ENCODE results near the gene LRP3.
"Not testable (repeated sequence)": the region's sequence is repeated elsewhere in the genome, so short reads cannot be mapped to it uniquely, and the experiment has no call there.

The LRP3 gene, protein sequence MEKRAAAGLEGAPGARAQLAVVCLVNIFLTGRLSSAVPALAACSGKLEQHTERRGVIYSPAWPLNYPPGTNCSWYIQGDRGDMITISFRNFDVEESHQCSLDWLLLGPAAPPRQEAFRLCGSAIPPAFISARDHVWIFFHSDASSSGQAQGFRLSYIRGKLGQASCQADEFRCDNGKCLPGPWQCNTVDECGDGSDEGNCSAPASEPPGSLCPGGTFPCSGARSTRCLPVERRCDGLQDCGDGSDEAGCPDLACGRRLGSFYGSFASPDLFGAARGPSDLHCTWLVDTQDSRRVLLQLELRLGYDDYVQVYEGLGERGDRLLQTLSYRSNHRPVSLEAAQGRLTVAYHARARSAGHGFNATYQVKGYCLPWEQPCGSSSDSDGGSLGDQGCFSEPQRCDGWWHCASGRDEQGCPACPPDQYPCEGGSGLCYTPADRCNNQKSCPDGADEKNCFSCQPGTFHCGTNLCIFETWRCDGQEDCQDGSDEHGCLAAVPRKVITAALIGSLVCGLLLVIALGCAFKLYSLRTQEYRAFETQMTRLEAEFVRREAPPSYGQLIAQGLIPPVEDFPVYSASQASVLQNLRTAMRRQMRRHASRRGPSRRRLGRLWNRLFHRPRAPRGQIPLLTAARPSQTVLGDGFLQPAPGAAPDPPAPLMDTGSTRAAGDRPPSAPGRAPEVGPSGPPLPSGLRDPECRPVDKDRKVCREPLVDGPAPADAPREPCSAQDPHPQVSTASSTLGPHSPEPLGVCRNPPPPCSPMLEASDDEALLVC

DNA sequence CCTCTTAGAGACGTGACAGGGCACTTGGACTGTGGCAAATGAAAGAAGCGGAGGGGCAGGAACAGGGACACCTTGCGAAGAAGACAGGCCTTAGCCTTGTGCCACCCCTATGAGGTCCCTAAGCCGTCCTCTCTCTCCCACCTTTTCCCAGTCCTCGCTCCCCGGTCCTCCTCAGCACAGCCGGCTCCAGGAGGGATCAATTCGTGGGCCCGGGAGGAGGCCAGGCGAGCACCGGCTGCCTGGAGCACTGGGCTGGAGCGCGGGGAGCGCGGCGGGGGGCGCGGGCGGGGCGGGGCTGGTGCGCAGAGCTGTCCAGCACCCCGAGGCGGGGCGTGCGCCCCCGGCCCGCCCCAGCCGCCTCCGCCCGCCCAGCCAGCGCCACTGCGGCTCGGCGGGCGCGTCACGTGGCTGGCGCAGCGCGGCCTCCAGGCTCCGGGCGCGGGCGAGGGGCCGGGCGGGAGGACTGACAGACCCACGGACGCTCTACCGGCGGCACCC is at the start of gene LRP3:
LRP3 (plus strand) TSS at position 466 of the 498 bp plus-strand sequence. CDS start 456 bp downstream, outside the sequence.
- DNase-seq (ENCODE audit: low read depth, low spot score): no peak

DNA sequence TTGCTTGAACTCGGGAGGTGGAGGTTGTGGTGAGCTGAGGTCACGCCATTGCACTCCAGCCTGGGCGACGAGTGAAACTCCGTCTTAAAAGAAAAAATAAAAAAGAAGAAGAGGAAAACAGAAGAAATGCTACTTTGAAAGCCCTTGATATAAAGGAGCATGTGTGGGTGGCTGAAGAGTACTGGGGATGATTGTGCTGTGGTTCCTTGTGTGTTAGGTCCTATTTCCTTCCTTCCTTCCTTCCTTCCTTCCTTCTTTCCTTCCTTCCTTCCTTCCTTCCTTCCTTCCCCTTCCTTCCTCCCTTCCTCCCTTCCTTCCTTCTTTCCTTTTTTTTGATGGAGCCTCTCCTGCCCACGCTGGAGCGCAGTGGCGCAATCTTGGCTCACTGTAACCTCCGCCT is 47.9 kb upstream of the LRP3 start:
- DNase-seq (ENCODE audit: low read depth, low spot score): no peak

DNA sequence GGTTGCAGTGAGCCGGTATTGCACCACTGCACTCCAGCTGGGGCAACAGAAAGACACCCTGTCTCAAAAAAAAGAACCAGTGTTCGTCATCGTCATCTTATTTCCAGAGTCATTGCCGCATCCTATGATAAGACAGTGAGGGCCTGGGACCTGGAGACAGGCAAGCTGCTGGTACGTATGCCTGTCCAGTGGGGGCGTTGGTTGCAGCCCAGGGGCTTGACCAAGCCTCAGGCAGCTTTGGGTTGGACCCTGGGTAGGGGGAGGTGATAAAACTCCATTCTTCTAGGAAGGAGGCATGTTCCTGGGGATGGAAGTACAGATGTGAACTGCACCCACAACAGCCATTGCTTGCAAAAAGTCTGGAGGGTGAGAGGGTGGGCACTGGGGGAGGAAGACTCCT is 46.6 kb upstream of the LRP3 start:
- DNase-seq (ENCODE audit: low read depth, low spot score): no peak

DNA sequence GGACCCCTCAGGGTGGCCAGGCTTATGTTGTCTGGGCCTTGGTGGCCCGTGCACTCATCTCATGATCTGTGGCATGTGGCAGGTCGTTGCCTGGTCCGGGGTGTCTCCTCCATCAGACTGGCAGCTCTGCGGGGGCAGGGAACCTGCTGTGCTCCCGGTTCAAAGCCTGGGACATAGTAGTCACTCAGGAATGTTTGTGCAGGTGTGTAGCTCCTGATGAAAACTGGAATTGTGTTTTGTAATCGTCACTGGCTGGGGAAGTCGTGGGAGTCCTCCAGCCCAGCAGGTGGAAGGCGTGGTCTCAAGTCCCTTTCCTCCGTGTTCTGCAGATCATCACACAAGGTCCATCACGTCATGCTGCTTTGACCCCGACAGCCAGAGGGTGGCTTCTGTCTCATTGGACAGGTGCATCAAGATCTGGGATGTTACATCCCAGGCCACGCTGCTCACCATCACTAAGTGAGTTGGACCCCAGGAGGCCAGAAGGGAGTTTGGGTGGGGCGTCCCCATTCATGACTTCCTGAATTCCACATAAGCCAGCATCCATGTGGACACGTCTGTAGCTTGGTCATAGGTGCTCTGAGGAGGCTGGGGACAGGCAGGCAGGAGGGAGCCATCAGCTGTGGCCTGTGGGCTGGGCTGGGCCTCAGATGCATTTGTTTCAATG is 43.1 kb upstream of the LRP3 start:
- DNase-seq (ENCODE audit: low read depth, low spot score): no peak

DNA sequence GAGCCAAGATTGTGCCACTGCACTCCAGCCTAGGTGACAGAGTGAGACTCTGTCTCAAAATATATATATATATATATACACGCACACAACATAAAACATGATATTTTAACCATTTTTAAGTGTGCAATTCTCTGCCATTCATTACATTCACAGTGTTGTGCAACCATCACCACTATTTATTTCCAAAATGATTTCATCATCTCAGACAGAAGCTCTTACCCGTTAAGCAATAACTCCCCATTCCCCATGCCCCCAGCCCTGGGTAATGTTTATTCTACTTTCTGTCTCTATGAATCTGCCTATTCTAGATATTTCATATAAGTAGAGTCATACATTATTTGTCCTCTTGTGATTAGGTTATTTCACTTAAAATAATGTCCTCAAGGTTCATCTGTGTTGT is 42.0 kb upstream of the LRP3 start:
- DNase-seq (ENCODE audit: low read depth, low spot score): no peak

DNA sequence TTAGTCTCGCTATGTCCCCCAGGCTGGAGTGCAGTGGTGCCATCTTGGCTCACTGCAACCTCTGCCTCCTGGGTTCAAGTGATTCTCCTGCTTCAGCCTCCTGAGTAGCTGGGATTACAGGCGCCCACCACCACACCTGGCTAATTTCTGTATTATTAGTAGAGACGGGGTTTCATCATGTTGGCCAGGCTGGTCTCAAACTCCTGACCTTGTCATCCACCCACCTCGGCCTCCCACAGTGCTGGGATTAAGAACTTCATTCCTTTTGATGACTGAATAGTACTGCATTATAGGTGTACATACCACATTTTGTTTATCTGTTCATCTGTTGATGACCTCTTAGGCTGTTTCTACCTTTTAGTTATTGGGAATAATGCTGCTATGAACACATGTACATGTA is 41.5 kb upstream of the LRP3 start:
- not testable (repeated sequence) for DNase-seq (ENCODE audit: low read depth, low spot score)

DNA sequence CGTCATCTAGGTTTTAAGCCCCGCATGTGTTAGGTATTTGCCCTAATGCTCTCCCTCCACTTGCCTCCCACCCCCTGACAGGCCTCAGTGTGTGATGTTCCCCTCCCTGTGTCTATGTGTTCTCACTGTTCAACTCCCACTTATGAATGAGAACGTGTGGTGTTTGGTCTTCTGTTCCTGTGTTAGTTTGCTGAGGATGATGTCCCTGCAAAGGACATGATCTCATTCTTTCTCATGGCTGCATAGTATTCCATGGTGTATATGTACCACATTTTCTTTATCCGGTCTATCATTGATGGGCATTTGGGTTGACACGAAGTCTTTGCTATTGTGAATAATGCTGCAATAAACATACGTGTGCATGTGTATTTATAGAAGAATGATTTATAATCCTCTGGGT is 39.8 kb upstream of the LRP3 start:
- DNase-seq (ENCODE audit: low read depth, low spot score): not testable (repeated sequence)

DNA sequence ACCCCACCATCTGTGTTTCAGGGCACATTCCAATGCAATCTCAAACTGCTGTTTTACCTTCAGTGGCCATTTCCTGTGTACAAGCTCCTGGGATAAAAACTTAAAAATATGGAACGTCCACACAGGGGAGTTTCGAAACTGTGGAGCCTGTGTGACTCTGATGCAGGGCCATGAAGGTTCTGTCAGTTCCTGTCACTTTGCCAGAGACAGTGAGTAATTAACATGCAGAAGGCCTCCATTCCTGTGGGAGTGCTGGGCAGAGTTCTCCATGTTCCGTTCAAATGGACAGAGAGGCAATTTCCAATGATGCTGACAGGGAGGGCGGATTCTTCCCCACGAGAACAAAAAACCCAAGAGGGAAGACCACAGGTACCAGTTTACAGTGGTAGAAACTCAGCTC is 37.8 kb upstream of the LRP3 start:
- no peak for DNase-seq (ENCODE audit: low read depth, low spot score)

DNA sequence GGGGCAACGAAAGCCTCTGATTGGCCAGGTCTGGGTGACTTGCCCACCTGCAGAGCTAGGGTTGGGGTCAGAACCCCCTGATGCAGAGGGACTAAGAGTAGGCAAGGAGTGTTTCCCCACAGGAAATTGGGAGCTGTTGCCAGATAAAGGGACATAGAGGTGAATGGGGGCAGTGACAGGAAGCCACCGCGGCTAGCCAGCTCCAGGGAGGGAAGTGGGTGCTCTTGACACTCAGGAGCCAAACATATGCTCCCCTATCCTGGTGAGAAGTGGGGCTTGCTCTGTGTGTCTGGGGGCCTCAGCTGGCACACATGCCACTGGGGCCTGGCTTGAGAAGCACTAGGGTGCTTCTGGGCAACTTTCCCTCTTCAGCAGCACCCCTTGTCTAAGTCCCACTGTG is 36.2 kb upstream of the LRP3 start:
- no peak for DNase-seq (ENCODE audit: low read depth, low spot score)

DNA sequence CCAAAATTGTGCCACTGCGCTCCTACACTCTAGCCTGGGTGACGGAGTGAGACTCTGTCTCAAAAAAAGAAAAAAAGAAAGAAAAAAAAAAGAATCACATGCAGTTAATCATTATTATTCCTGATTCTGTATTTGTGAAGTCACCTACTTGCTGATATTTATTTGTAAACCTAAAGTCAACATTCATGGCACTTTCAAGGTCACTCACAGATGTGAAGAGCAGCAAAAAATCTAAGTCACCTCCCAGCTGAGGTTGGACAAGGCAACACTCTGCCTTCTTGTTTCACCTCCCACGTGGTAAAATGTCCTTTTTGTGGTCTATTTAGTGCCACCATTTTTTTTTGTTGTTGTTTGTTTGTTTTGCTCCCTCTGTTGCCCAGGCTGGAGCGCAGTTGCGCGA is 35.8 kb upstream of the LRP3 start:
- no peak for DNase-seq (ENCODE audit: low read depth, low spot score)

DNA sequence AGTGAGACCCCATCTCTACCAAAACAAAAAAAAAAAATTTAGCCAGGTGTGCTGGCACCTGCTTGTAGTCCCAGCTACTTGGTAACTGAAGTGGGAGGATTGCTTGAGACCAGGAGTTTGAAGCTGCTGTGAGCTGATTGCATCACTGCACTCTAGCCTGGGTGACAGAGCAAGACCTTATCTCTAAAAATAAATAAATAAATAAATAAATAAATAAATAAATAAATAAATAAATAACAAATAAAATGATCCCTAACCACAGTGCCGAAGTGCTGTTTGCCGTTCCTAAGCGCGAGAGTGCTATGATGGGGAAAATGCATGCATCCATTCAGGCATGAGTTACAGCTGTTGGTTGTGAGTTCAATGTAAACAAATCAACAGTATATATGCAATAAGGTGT is 35.0 kb upstream of the LRP3 start:
- no peak for DNase-seq (ENCODE audit: low read depth, low spot score)

DNA sequence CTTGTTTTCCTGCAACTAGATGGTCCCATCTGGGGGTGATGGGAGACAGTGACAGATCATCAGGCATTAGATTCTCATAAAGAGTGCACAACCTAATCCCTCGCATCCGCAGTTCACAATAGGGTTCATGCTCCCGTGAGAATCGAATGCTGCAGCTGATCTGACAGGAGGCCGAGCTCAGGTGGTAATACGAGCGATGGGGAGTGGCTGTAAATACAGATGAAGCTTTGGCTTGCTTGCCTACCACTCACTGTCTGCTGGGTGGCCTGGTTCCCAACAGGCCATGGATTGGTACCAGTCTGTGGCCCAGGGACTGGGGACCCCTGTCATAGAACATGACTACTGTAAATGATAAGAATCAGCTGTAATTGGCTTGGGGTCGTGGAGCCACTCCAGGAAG is 34.2 kb upstream of the LRP3 start:
- DNase-seq (ENCODE audit: low read depth, low spot score): no peak

DNA sequence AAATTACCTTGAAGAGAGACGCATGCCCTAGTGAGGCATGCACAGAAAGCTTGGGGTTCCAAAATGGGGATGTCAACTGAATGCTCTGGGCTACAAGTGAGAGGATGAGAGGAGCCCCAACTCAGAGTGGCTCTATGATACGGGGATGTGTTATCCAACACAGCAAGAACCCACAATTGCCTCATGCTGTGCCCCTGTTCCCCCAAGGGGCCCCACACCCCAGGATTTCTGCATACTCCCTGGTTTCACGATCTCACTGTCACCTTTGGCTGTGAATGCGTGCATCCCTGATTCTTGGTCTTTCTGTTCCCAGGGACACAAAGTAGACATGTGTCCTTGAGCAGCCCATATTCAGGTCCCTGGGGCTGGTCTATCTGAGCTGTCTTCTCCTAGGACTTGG is 32.9 kb upstream of the LRP3 start:
- no peak for DNase-seq (ENCODE audit: low read depth, low spot score)

DNA sequence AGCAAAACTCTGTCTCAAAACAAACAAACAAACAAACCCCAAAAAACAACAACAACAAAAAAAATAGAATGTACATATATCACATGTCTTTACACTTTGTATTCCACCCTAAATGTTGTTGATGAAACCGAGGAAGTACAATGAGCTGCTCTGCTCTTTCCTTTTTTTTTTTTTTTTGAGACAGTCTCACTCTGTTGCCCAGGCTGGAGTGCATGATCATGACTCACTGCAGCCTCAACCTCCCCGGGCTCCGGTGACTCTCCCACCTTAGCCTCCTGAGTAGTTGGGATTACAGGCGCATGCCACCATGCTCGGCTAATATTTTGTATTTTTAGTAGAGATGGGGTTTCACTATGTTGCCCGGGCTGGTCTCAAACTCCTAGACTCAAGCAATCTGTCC is 30.6 kb upstream of the LRP3 start:
- no peak for DNase-seq (ENCODE audit: low read depth, low spot score)

DNA sequence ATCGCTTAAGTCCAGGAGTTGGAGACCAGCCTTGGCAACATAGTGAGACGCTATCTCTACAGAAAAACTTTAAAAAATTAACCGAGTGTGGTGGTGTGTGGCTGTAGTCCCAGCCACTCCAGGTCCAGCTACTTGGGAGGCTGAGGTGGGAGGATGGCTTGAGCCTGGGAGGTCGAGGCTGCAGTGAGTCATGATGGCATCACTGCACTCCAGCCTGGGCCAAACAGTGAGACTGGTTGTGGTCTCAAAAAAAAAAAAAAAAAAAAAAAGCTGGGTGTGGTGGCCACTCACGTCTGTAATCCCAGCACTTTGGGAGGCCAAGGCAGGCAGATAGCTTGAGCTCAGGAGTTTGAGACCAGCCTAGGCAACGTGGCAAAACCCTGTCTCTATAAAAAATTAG is 28.1 kb upstream of the LRP3 start:
- DNase-seq (ENCODE audit: low read depth, low spot score): not testable (repeated sequence)

DNA sequence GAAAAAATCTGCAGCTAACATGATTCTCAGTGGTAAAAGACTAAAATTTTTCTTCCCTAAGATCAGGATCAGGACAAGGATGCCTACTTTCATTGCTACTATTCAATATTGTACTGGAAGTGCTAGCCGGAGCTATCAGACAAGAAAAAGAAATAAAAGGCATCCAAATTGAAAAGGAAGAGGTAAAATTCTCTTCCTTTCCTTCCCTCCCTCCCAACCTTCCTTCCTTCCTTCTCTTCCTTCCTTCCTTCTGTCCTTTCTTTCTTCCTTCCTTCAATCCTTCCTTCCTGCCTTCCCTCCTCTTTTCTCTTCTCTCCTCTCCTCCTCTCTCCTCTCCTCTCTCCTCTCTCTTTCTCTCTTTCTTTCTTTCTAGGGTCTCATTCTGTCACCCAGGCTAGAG is 26.7 kb upstream of the LRP3 start:
- DNase-seq (ENCODE audit: low read depth, low spot score): no peak

DNA sequence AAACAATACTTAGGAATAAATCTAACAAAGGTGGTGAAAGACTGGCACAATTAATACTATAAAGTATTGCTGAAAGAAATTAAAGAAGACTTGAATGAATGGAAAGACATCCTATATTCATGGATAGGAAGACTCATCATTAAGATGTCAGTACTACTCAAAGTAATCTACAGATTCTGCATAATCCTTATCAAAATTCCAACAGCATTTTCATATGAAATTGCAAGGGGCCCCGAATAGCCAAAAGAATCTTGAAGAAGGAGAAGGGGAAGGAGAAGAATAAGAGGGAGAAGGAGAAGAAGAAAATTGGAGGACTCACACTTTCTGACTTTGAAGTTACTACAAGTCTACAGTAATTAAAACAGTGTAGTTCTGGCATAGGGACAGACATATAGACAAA is 25.6 kb upstream of the LRP3 start:
- no peak for DNase-seq (ENCODE audit: low read depth, low spot score)

DNA sequence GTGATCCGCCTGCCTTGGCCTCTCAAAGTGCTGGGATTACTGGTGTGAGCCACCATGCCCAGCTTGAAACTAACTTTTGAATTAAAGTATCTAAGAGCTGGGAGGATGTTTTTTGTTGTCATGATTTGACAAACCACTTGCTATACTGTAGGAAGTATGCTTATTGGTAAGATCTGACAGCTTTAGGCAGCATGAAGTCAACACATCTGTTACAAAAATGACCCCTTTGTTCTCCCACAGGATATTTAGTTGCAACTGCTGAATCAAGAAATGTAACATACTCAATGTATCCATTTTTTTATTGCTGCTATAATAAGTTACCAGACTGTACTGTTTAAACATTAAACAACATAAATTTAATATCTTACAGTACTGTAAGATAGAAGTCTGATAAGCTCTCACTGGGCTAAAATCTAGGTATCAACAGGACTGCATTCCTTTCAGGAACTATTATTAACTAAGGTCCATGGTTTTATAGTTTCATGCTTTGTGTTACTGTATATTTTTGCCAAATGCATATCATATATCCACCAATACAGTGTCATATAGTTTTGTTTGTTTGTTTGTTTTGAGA is 22.8 kb upstream of the LRP3 start:
- DNase-seq (ENCODE audit: low read depth, low spot score): no peak

DNA sequence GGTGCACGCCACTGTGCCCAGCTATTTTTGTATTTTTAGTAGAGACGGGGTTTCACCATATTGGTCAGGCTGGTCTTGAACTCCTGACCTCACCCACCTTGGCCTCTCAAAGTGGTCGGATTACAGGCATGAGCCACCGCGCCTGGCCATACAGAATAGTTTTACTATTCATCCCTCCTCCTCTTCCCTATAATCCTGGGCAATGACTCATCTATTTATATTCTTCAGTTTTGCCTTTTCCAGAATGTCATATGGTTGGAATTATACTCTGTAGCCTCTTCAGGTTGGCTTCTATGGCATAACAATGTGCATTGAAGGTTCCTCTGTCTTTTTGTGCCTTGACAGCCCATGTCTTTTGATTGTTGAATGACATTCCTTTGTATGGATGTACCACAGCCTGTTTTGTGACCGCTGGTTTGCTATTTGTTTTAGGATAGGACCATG is 22.2 kb upstream of the LRP3 start:
- DNase-seq (ENCODE audit: low read depth, low spot score): no peak

DNA sequence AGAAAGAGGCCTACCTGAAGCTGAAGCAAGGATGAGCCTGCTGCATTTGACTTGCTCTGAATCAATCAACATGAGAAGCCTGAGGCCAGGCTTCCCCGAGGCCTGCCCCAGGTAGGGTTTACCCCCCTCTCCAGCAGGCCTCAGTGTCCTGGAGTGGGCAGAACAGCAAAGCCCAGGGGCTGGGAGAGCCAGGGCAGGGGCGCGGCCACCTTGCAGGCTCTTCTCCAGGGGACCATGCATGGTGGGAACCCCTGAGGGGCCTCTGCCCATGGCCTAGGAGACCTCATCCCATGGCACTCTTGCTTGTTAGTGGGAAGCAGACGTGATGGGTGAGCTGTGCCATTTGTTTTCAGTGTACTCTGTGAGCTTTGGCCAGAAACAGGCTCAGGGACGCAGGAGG is 19.9 kb upstream of the LRP3 start:
- no peak for DNase-seq (ENCODE audit: low read depth, low spot score)

DNA sequence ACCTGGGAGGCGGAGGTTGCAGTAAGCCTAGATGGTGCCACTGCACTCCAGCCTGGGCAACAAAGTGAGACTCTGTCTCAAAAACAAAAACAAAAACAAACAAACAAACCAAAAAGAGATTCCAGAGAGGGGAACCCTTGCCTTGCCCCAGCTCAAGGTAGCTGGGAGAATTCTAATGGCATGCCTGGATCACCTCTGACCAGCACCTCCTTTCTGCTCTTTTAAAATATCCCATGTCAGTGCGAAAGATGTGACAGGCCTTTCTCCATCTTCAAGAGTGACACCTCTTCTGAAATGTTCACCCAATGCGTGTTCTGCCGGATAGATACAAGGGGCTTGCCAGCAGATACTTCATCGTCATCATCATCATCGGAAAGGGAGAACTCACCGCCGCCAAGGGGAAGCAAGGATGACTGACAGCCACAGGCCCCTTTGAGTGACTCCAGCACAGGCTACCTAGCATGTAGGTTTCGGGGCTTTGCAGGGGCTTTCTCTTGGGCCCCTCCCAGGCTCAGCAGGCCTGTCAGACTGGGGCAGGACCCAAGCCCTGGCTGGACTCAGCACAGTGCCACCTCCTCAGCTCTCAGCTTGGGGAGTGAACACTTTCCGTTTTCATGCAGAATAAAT is 18.9 kb upstream of the LRP3 start:
- no peak for DNase-seq (ENCODE audit: low read depth, low spot score)

Measured in activated naive CD8-positive, alpha-beta T cell treated with anti-CD3 and anti-CD28 coated beads, Interleukin-2, amount 50 U/mL, for 16 hours (primary cell).